D721Med (cell line): ENCODE measurements around the gene ASIP.
"Not testable (repeated sequence)": the region's sequence is repeated elsewhere in the genome, so short reads cannot be mapped to it uniquely, and the experiment has no call there.

Experiments used
- DNase-seq: peaks from one replicate; pipeline ENCODE4 v3.0.0; 2011; ENCODE audit warnings: low spot score; ENCODE audit not compliant: insufficient read length
- FAIRE-seq: peaks from 2 replicates; lab custom pipeline; 2011; peaks lifted over from hg19 to GRCh38; lab: Jason Lieb, UNC
- CTCF ChIP-seq: IDR thresholded peaks from 2 replicates; pipeline ENCODE4 v1.5.1; 2012; ENCODE audit warnings: mild to moderate bottlenecking, control low read depth; ENCODE audit not compliant: insufficient read depth; ENCODE audit errors: missing control alignments

ASIP gene, protein sequence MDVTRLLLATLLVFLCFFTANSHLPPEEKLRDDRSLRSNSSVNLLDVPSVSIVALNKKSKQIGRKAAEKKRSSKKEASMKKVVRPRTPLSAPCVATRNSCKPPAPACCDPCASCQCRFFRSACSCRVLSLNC

DNA sequence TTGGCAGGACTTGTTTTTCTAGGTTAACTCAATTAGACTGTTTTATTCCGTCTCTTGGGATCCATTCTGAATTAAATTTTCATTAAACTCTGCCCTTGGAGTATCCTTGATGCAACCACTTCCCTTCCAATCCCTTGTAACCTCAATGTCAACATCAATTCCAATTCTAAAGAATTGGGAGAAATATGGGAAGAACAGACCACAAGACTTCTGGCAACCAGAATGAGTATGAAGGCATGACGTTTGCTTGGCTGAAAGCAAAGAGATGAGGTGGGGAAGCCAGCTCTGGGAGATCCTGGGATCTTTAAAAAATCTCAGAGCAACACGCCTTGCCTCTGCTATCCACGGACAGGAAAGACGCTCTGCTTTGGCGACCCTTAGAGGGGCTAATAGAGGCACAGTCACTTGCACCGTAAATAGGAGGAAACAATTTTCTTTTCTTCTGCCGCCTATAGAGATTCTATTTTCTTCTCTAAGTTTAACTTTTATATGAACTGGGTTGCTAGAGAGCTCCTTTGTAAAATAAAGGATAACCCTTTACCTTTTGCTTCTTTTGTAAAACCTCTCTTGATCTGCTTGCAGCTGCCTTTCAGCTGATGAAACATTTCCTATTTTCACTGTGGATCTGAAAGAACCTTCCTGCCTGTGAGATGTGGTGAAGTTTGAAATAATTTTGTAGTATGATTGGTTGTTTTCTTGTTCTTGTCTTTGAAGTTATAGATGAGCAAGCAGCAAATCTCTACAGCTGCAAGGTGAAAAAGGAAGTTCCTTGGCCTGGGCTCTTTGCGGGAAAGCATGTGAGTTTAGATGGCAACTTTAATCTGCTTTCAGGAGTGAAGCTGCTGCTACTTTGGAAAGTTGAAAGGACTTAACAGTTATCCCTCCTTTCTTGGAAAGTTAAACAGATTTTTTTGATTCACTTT, at the start of gene ASIP:
ASIP (plus strand) TSS at position 731 of the 923 bp plus-strand sequence. CDS start 18,952 bp downstream, outside the sequence.
- FAIRE-seq: no peak
- DNase-seq: no peak
- TF ChIP-seq CTCF: no peak

DNA sequence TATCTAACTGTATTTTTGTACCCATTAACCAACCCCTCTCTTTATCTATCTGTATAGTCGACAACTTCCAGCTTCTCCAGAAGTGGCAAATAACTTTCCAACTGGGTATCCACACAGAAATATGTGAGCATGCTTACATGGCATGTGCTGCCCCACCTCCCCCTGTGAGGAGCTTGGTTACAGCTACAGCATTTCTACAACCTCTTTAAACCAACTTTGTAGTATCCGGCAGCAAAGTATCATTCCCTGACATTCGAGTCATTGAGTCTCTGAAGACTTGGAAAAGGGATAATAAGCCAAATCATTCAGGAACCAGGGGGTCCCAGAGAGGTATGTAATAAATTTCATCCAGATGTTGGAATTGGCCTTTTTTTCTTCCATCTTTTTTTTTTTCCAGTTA, 48.2 kb upstream of the ASIP start:
- DNase-seq (no peak), FAIRE-seq (no peak)
- no peak for TF ChIP-seq CTCF

DNA sequence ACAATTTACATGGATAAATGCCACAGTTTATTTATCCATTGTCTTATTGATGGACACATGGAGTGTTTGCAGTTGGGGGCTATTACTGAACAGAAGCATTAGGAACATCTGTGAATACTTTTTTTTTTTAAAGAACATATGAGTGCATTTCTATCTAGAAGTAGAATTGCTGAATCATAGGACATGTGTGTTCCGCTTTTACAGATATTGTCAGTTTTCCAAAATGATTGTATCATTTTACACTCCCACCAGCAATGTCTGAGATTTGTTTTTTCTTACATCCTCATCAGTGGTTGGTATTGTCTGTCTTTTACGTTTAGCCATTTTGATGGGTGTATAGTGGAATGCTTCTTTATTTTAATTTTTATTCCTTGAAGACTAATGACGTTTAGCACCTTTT, 42.0 kb upstream of the ASIP start:
- no peak for TF ChIP-seq CTCF
- DNase-seq (no peak), FAIRE-seq (no peak)

- TF ChIP-seq CTCF: no peak
- DNase-seq (no peak), FAIRE-seq (no peak)
Observed at GRCh38 chr20:34200023-34200422, 41.2 kb upstream of the ASIP start.

- DNase-seq (no peak), FAIRE-seq (no peak)
- no peak for TF ChIP-seq CTCF
Observed at GRCh38 chr20:34201531-34201930, 39.7 kb upstream of the ASIP start.

DNA sequence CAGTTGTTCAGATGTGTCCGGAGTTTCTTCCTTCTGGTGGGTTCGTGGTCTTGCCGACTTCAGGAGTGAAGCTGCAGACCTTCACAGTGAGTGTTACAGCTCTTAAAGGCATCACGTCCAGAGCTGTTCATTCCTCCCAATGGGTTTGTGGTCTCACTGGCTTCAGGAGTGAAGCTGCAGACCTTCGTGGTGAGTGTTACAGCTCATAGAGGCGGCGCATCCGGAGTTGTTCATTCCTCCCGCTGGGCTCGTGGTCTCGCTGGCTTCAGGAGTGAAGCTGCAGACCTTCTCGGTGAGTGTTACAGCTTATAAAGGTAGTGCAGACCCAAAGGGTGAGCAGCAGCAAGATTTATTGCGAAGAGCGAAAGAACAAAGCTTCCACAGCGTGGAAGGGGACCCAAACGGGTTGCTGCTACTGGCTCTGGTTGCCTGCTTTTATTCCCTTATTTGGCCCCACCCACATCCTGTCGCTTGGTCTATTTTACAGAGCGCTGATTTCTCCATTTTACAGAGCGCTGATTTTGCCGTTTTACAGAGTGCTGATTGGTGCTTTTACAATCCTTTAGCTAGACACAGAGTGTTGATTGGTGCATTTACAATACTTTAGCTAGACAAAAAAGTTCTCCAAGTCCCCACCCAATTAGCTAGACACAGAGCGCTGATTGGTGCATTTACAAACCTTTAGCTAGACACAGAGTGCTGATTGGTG, 35.9 kb upstream of the ASIP start:
- DNase-seq, FAIRE-seq: not testable (repeated sequence)

GRCh38 chr20:34209111-34209510, 32.1 kb upstream of the ASIP start:
- FAIRE-seq: no peak
- DNase-seq: no peak
- no peak for TF ChIP-seq CTCF
